ENCODE measurements around the gene ZNF263. TPM values are rescaled to one million over a fixed set of nuclear protein-coding genes. Genes with fewer than 3 reads are reported as not detected.
A peak's percentile ranks its signal among the peaks of the same experiment; 100 is the strongest.

The ZNF263 gene
- total and polyA plus RNA-seq, 12 donors: 7.2 to 13.2 (median 9.2) TPM

GRCh38 chr16:3283543-3284447 lies 504 bp downstream of the ZNF263 start:
- WGBS, 2 donors: 4% methylated on average over 56 of the region's 56 CpGs
- TF ChIP-seq CTCF (IDR thresholded peaks at IDR 0.05): no peak
- intact Hi-C loops (cut with DNase I): loop anchor here in 6 of 10 donors (1.0 to 10.0 kb wide), 6 partner anchors 19 to 174 kb away; partner anchors contain the start of genes TIGD7 (in 2 of the 6), ZNF75A (in 2 of the 6) and ZNF200 (in 1 of the 6)

DNA sequence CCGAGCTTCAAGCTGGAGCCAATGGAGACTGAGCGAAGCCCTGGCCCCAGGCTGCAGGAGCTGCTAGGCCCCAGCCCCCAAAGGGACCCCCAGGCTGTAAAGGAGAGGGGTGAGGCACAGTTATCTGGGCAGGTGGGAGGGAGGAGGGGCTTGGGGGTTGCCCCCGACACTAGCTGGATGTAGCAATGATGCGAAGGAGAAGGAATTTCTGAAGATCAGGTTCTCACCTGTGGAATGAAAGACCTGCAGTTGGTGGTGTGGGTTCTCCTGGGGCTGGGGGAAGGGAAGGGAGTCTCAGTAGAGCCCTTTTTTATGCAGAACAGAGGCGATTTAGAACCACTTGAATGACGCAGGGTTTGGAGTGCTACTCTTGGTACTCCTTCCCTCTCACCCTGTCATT lies 1.8 kb downstream of the ZNF263 start:
- Histone ChIP-seq H3K36me3 (peaks cover 10 to 54% (median 46%) of the 10 kb centered on the region in 9 donors), H3K27ac (no peak overlapping the region), H3K4me3 (peak overlapping the region in 6 of 10 donors; percentile 84 to 100 (median 97)), H3K27me3 (no peaks in the 10 kb centered on the region), H3K9me3 (peaks cover 0 to 58% (median 42%) of the 10 kb centered on the region in 11 donors), H3K4me1 (peaks cover 9 to 32% (median 26%) of the 10 kb centered on the region in 9 donors)
- no peak for DNase-seq
- intact Hi-C loops (cut with DNase I): loop anchor here in 1 of 10 donors (10.0 kb wide), 1 partner anchor 50 kb away; the partner anchor contains the start of gene ZNF200
- 83 to 85% methylated on average over 6 of the region's 6 CpGs for WGBS, 2 donors
- no peak for ATAC-seq
- TF ChIP-seq CTCF (IDR thresholded peaks at IDR 0.05): no peak

More at GRCh38 chr16:3283543-3284447, 504 bp downstream of the ZNF263 start:
- H3K27me3 ChIP-seq: no peaks in the 10 kb centered on the region
- peak in 1 of 2 donors; percentile 30 for DNase-seq
- H3K4me1 ChIP-seq: peaks cover 9 to 32% (median 26%) of the 10 kb centered on the region in 9 donors
- peak in 1 of 8 donors; percentile 19 for ATAC-seq
- H3K36me3 ChIP-seq: peaks cover 0 to 41% (median 33%) of the 10 kb centered on the region in 9 donors
- H3K9me3 ChIP-seq: peaks cover 0 to 44% (median 28%) of the 10 kb centered on the region in 11 donors
- peak overlapping the region; percentile 75 to 100 (median 95) for H3K4me3 ChIP-seq
- H3K27ac ChIP-seq: peak overlapping the region; percentile 98 to 99 (median 99)

DNA sequence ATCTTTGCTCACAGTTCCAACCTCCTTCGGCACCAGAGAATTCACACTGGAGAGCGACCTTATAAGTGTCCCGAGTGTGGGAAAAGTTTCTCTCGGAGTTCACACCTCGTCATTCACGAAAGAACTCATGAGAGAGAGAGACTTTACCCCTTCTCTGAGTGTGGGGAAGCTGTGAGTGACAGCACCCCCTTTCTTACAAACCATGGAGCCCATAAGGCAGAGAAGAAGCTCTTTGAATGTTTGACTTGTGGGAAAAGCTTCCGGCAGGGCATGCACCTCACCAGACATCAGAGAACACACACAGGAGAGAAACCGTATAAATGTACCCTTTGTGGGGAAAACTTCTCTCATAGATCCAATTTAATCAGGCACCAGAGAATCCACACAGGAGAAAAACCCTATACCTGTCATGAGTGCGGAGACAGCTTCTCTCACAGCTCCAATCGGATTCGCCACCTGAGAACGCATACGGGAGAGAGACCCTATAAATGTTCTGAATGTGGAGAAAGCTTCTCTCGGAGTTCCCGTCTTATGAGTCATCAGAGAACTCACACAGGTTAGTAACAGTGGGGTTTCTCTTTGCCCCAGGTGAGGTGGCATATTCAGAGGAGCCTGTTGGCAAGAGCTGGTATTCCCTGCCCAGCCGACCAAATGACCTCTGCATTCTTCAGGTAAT lies 6.8 kb downstream of the ZNF263 start:
- Histone ChIP-seq H3K4me1 (peaks cover under 1 to 15% (median 4%) of the 10 kb centered on the region in 9 donors), H3K36me3 (peaks cover 18 to 87% (median 76%) of the 10 kb centered on the region in 9 donors), H3K9me3 (peaks cover 0 to 100% (median 86%) of the 10 kb centered on the region in 11 donors), H3K27me3 (no peaks in the 10 kb centered on the region), H3K27ac (no peak overlapping the region), H3K4me3 (no peak overlapping the region)
- intact Hi-C loops (cut with DNase I): loop anchor here in 1 of 10 donors (10.0 kb wide), 1 partner anchor 55 kb away; the partner anchor contains the start of gene ZNF200
- 98% methylated on average over 16 of the region's 16 CpGs for WGBS, 2 donors
- no peak for ATAC-seq
- DNase-seq: no peak
- no peak for TF ChIP-seq CTCF (IDR thresholded peaks at IDR 0.05)

DNA sequence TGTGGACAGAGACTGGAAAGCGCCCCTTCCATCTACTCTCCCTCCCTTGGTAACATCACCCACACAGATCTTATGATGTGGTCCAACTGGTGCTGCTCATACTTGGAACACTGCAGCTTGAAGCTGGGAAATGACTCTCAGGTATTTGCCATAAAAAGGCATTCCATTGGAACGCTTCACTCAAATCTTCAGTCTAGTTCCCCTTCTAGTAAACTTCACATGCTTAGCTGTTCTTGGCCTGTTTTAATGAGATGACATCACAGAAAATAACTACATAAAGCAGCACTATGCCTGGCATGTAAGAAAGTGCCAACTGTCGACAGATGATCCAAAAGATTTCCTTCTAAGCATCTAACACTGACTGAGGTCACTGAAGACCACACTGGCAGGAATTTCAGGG lies 9.3 kb downstream of the ZNF263 start:
- Histone ChIP-seq H3K36me3 (peaks cover 18 to 74% (median 52%) of the 10 kb centered on the region in 9 donors), H3K4me1 (peaks cover 0 to 6% (median 0%) of the 10 kb centered on the region in 9 donors), H3K27me3 (no peaks in the 10 kb centered on the region), H3K9me3 (peaks cover 0 to 100% (median 71%) of the 10 kb centered on the region in 11 donors), H3K4me3 (no peak overlapping the region), H3K27ac (no peak overlapping the region)
- WGBS, 2 donors: 91 to 93% methylated on average over 3 of the region's 3 CpGs
- TF ChIP-seq CTCF (IDR thresholded peaks at IDR 0.05): no peak
- ATAC-seq: no peak
- DNase-seq: no peak
- intact Hi-C loops (cut with DNase I): no loop called here
